ENCODE data around the gene GCLC. TPM values are rescaled to one million over a fixed set of nuclear protein-coding genes. Genes with fewer than 3 reads are reported as not detected.

Gene GCLC
- total RNA-seq, 1 experiment from 2014 or later = 33.5 TPM

DNA sequence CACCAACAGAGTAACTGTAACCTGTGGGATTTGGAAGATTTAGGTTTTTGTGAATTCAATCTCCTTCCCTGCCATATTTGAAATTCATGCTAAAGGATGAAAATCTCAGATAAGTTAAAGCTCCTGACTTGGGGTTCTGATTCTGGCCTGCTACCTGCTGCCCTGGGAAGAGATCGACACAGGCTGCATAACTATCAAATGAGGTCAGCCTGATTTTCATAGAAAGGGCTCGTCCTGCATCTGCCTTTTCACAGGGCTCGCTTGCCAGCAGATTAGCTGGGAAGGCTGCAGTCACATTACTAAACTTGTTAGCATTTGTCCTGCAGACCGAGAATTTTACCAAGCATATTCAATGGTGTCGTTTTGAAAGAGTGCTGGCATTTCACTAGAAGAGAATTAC is 14.6 kb downstream of the GCLC start:
- BruUV-seq (replicated peaks) = no TSS peak
- H3K4me1 ChIP-seq (ENCODE audit: insufficient read depth, low read length, poor library complexity, severe bottlenecking) = peaks cover 5% of the 10 kb centered on the region
- TF ChIP-seq, protein P1, sequence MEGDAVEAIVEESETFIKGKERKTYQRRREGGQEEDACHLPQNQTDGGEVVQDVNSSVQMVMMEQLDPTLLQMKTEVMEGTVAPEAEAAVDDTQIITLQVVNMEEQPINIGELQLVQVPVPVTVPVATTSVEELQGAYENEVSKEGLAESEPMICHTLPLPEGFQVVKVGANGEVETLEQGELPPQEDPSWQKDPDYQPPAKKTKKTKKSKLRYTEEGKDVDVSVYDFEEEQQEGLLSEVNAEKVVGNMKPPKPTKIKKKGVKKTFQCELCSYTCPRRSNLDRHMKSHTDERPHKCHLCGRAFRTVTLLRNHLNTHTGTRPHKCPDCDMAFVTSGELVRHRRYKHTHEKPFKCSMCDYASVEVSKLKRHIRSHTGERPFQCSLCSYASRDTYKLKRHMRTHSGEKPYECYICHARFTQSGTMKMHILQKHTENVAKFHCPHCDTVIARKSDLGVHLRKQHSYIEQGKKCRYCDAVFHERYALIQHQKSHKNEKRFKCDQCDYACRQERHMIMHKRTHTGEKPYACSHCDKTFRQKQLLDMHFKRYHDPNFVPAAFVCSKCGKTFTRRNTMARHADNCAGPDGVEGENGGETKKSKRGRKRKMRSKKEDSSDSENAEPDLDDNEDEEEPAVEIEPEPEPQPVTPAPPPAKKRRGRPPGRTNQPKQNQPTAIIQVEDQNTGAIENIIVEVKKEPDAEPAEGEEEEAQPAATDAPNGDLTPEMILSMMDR (conservative IDR thresholded peaks at IDR 0.05; ENCODE audit: low read depth, low read length) = no peak
- no peak for TF ChIP-seq EZH2 (IDR thresholded peaks at IDR 0.05; ENCODE audit: borderline replicate concordance, low read depth, low read length, poor library complexity, severe bottlenecking)
- intact Hi-C loops (cut with micrococcal nuclease; ENCODE audit: unreplicated experiment) = no loop called here
- CTCF ChIA-PET = no interaction called here
- no peak for DNase-seq (ENCODE audit: low spot score)
- H3K27me3 ChIP-seq (replicated peaks; ENCODE audit: insufficient read depth, low read depth, low read length, poor library complexity) = no peaks in the 10 kb centered on the region
- H3K36me3 ChIP-seq (ENCODE audit: insufficient read depth, low read length, poor library complexity, severe bottlenecking) = no peaks in the 10 kb centered on the region
- H3K27ac ChIP-seq (ENCODE audit: low read depth, low read length, poor library complexity, severe bottlenecking) = no peak overlapping the region
- POLR2A ChIA-PET (ENCODE audit: low non-redundant PET) = no interaction called here
- no peak overlapping the region for H3K4me3 ChIP-seq (ENCODE audit: low read depth, low read length, poor library complexity, severe bottlenecking)
- H3K9me3 ChIP-seq (ENCODE audit: low read depth, low read length, poor library complexity, severe bottlenecking) = no peaks in the 10 kb centered on the region

GRCh38 chr6:53529324-53530036 is 15.4 kb downstream of the GCLC start:
- CTCF ChIA-PET = no interaction called here
- H3K4me1 ChIP-seq (ENCODE audit: insufficient read depth, low read length, poor library complexity, severe bottlenecking) = peaks cover 5% of the 10 kb centered on the region
- no peaks in the 10 kb centered on the region for H3K27me3 ChIP-seq (replicated peaks; ENCODE audit: insufficient read depth, low read depth, low read length, poor library complexity)
- no peaks in the 10 kb centered on the region for H3K36me3 ChIP-seq (ENCODE audit: insufficient read depth, low read length, poor library complexity, severe bottlenecking)
- BruUV-seq (replicated peaks) = no TSS peak
- POLR2A ChIA-PET (ENCODE audit: low non-redundant PET) = no interaction called here
- no peak for TF ChIP-seq EZH2 (IDR thresholded peaks at IDR 0.05; ENCODE audit: borderline replicate concordance, low read depth, low read length, poor library complexity, severe bottlenecking)
- TF ChIP-seq, protein P1 (conservative IDR thresholded peaks at IDR 0.05; ENCODE audit: low read depth, low read length) = no peak
- no peak overlapping the region for H3K4me3 ChIP-seq (ENCODE audit: low read depth, low read length, poor library complexity, severe bottlenecking)
- H3K9me3 ChIP-seq (ENCODE audit: low read depth, low read length, poor library complexity, severe bottlenecking) = no peaks in the 10 kb centered on the region
- intact Hi-C loops (cut with micrococcal nuclease; ENCODE audit: unreplicated experiment) = no loop called here
- H3K27ac ChIP-seq (ENCODE audit: low read depth, low read length, poor library complexity, severe bottlenecking) = no peak overlapping the region
- DNase-seq (ENCODE audit: low spot score) = no peak

DNA sequence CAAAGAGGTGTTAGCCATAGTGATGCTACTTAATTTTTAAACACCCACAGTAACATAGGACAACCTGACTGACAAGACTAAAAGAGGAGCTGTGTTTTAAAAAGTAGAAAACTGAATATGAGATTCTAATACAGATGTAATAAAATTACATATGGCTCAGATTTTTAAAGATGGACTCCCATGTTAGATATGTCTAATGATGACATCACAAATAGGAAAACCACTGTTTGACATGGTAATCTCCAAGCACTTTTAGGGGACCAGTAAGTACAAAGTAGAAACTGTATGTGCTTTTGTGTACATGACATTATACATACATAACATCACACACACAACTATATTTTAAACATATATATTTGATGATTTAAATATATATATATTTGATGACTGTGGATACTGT is 16.8 kb downstream of the GCLC start:
- peaks cover 5% of the 10 kb centered on the region for H3K4me1 ChIP-seq (ENCODE audit: insufficient read depth, low read length, poor library complexity, severe bottlenecking)
- CTCF ChIA-PET = no interaction called here
- intact Hi-C loops (cut with micrococcal nuclease; ENCODE audit: unreplicated experiment) = no loop called here
- H3K27ac ChIP-seq (ENCODE audit: low read depth, low read length, poor library complexity, severe bottlenecking) = no peak overlapping the region
- H3K9me3 ChIP-seq (ENCODE audit: low read depth, low read length, poor library complexity, severe bottlenecking) = no peaks in the 10 kb centered on the region
- no peak for DNase-seq (ENCODE audit: low spot score)
- TF ChIP-seq, protein P1 (conservative IDR thresholded peaks at IDR 0.05; ENCODE audit: low read depth, low read length) = no peak
- no peak for TF ChIP-seq EZH2 (IDR thresholded peaks at IDR 0.05; ENCODE audit: borderline replicate concordance, low read depth, low read length, poor library complexity, severe bottlenecking)
- no peaks in the 10 kb centered on the region for H3K36me3 ChIP-seq (ENCODE audit: insufficient read depth, low read length, poor library complexity, severe bottlenecking)
- no peak overlapping the region for H3K4me3 ChIP-seq (ENCODE audit: low read depth, low read length, poor library complexity, severe bottlenecking)
- BruUV-seq (replicated peaks) = no TSS peak
- POLR2A ChIA-PET (ENCODE audit: low non-redundant PET) = no interaction called here
- H3K27me3 ChIP-seq (replicated peaks; ENCODE audit: insufficient read depth, low read depth, low read length, poor library complexity) = no peaks in the 10 kb centered on the region

Measured in A673 (cell line).